Activated CD8-positive, alpha-beta T cell treated with anti-CD3 and anti-CD28 coated beads for 36 hours (primary cell): ENCODE data around the gene IL17RA. TPM values are rescaled to one million over a fixed set of nuclear protein-coding genes. Genes with fewer than 3 reads are reported as not detected.

ENCODE experiments used
- ATAC-seq: fragments of 200-7000 bp; cut with Tn5 transposase; one replicate; pipeline ENCODE4 v1.10.0; 2021; ENCODE audit warnings: mild to moderate bottlenecking, moderate library complexity
- CTCF ChIA-PET: fragments of 350-600 bp; sonication (Branson Sonifier 250); formaldehyde crosslinking; loops from one replicate; lab custom pipeline; 2021; ENCODE audit warnings: antibody characterized with exemption; lab: Charles Lee
- POLR2A ChIA-PET: fragments of 350-600 bp; sonication (Branson Sonifier 250); formaldehyde crosslinking; loops from one replicate; lab custom pipeline; 2021; ENCODE audit warnings: antibody characterized with exemption; lab: Charles Lee
- DNase-seq: peaks from one replicate; pipeline ENCODE4 v3.0.0-alpha.2; 2020
- H3K27ac Mint-ChIP-seq: one replicate; pipeline ENCODE4 v1.8.0; 2021; ENCODE audit warnings: mild to moderate bottlenecking, mixed read lengths
- H3K27me3 Mint-ChIP-seq: one replicate; pipeline ENCODE4 v1.8.0; 2021; ENCODE audit warnings: mixed read lengths
- H3K36me3 Mint-ChIP-seq: one replicate; pipeline ENCODE4 v1.8.0; 2021; ENCODE audit warnings: low read depth, mixed read lengths
- H3K4me1 Mint-ChIP-seq: one replicate; pipeline ENCODE4 v1.8.0; 2021; ENCODE audit warnings: low read depth, mixed read lengths
- H3K4me3 Mint-ChIP-seq: one replicate; pipeline ENCODE4 v1.8.0; 2021; ENCODE audit warnings: mild to moderate bottlenecking, moderate library complexity, mixed read lengths
- H3K9me3 Mint-ChIP-seq: one replicate; pipeline ENCODE4 v1.8.0; 2021; ENCODE audit warnings: mixed read lengths
- intact Hi-C: fragments of 100-400 bp; cut with micrococcal nuclease; formaldehyde crosslinking; loops from one replicate; pipeline ENCODE4 v1.10.0; 2022
- total RNA-seq, 2 experiments: library from RNA; stranded (reverse); gene quantifications; one replicate each; pipeline ENCODE4 v1.2.3, GENCODE V29; 2021
- TF ChIP-seq, protein P1 (sequence below): fragments of 200-600 bp; IDR thresholded peaks from one replicate; pipeline ENCODE4 v1.8.0; 2022; ENCODE audit warnings: antibody characterized with exemption, mild to moderate bottlenecking

IL17RA gene
- total RNA-seq, 2 experiments from 2014 or later, result 14.0 to 14.2 TPM

DNA sequence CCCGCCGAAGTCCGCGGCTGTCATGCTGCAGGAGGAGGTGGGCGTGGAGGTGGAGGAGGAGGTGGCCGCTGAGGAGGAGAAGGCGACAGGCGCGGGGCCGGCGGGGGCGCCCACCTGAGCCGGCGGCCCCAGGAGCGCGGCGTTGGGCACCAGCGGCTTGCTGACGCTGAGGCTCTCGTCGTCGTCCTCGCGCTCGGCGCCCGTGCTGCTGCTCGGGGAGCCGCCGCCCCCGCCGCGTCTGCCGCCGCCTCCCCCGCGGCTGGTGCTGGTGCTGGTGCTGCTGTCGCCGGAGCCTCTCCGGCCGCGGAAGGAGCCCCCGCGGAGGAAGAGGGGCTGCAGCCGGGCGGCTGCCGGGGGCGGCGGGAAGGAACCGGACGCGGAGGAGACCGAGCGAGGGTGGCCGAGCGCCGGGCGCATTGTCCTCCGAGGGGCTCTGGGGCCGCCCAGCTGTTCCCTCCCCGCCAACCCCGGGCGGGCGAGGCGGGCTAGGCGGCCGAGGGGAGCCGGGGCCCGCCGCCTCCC, 36.0 kb downstream of the IL17RA start:
- H3K36me3 Mint-ChIP-seq, result no peaks in the 10 kb centered on the region
- H3K27ac Mint-ChIP-seq, result no peak overlapping the region
- ChIA-PET CTCF (interaction anchor here (1.8 kb wide), 1 partner anchor 51 kb away, joined by 5 read pairs; no protein-coding TSS in a partner anchor), POLR2A (no interaction called here)
- TF ChIP-seq, protein P1, sequence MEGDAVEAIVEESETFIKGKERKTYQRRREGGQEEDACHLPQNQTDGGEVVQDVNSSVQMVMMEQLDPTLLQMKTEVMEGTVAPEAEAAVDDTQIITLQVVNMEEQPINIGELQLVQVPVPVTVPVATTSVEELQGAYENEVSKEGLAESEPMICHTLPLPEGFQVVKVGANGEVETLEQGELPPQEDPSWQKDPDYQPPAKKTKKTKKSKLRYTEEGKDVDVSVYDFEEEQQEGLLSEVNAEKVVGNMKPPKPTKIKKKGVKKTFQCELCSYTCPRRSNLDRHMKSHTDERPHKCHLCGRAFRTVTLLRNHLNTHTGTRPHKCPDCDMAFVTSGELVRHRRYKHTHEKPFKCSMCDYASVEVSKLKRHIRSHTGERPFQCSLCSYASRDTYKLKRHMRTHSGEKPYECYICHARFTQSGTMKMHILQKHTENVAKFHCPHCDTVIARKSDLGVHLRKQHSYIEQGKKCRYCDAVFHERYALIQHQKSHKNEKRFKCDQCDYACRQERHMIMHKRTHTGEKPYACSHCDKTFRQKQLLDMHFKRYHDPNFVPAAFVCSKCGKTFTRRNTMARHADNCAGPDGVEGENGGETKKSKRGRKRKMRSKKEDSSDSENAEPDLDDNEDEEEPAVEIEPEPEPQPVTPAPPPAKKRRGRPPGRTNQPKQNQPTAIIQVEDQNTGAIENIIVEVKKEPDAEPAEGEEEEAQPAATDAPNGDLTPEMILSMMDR, result no peak
- peak; percentile 36 for DNase-seq
- no peak overlapping the region for H3K4me3 Mint-ChIP-seq
- H3K9me3 Mint-ChIP-seq, result no peaks in the 10 kb centered on the region
- intact Hi-C loops, result no loop called here
- peaks cover 18% of the 10 kb centered on the region for H3K27me3 Mint-ChIP-seq
- H3K4me1 Mint-ChIP-seq, result peaks cover 37% of the 10 kb centered on the region
- ATAC-seq, result peak; percentile 28

DNA sequence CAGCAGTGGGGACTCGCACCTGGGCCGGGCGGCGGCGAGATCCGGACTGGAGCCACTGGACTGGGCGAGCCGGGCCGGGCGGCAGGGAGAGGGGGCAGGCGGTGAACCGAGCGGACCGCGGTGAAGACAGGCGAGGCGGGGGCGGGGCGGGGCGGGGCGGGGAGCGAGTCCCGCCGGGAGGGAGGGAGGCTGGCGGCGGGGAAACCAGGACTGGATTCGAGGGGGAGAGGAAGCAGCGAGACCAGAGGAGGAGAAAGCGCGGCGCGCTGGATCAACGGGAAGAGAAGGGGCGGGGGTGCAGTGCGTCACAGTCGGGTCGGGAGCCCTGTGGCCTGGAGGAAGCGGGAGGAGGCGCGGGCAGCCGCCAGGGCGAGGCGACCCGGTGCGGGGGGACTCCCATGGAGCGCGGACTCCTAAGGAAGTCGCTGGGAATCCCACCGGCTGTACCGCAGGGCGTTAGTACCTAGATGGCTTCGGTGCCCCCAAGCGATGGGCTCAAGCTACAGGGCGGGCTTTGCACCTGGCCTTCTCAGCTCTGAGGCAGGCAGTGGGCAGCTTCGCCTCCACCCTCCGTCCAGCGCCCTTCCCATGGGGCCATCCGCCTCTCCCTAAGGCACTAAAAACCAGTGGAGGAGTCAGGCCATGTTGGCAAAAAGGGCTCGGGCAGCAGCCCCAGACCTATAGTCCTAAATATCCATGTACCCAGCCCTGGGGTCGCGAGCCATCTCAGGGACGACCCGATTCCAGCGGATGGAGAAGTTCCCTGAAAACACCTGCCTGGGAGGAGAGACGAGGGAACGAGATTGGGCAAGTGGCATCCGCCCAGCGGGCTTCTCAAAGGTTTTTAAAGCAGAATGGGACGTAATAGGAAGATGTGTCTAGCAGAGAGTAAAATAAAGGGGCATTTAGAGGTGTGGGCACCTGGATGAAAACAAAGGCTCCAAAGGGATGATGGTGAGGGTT, 36.7 kb downstream of the IL17RA start, which contains the start of gene TMEM121B:
Gene TMEM121B (minus strand): TSS at position 128 of the 963 bp plus-strand sequence. CDS start 233 bp downstream, outside the sequence.
- peak; percentile 53 for DNase-seq
- Mint-ChIP-seq H3K27ac (no peak within 1 kb of the TSS), H3K4me1 (peaks cover 30% of the 10 kb centered on the region), H3K9me3 (no peaks in the 10 kb centered on the region), H3K4me3 (peak within 1 kb of the TSS; percentile 67), H3K36me3 (no peaks in the 10 kb centered on the region), H3K27me3 (peaks cover 18% of the 10 kb centered on the region)
- POLR2A ChIA-PET, result interaction anchor here (1.2 kb wide), 1 partner anchor 15 kb away, joined by 4 read pairs; no protein-coding TSS in a partner anchor
- TF ChIP-seq, protein P1, result no peak
- intact Hi-C loops, result no loop called here
- CTCF ChIA-PET, result interaction anchor here (1.3 kb wide), 1 partner anchor 51 kb away, joined by 4 read pairs; no protein-coding TSS in a partner anchor
- ATAC-seq, result peak; percentile 30

DNA sequence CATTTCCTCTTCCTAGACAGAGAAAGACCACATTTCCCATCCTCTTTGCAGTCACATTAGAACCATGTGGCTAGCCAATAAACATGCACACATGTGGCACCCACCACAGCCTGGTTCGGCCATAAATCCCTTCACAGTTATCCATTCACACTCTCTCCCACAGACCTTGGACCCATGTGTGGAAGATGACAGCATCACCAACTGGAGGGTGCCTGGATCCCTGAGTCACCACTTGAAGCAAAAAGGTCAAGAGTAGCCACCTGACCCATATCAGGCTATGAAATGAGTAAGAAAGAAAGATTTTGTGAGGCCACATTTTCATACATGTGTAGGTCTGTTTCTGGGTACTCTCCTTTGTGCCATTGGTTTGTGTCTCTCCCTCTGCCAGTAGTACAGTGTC, 45.4 kb downstream of the IL17RA start:
- Mint-ChIP-seq H3K9me3 (no peaks in the 10 kb centered on the region), H3K27me3 (no peaks in the 10 kb centered on the region), H3K4me1 (peaks cover 4% of the 10 kb centered on the region), H3K4me3 (no peak overlapping the region), H3K36me3 (peaks cover 4% of the 10 kb centered on the region), H3K27ac (no peak overlapping the region)
- ChIA-PET POLR2A (no interaction called here), CTCF (no interaction called here)
- TF ChIP-seq, protein P1, result no peak
- ATAC-seq, result peak; percentile 61
- DNase-seq, result no peak
- intact Hi-C loops, result no loop called here

DNA sequence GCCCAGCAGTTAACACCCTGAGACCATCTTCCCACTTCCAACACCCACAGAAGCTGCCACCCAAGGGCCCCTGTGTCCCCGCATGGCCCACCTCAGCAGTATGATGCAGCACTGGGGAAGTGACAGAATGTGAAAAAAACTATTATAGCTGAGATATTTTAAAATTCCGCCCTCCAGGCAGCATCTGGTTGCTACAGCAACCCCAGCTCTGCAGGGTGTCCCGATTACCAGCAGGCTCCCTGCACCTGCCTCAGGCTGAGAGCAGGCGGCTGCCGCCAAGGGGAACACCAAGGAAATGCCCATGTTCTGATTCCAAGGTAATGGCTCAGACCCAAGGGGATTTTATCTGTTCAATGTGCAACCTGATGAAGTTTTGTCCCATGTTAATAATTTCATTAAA, 46.9 kb downstream of the IL17RA start:
- no peak overlapping the region for H3K27ac Mint-ChIP-seq

More for the DNA sequence above, 46.9 kb downstream of the IL17RA start:
- TF ChIP-seq, protein P1, result no peak
- Mint-ChIP-seq H3K27me3 (no peaks in the 10 kb centered on the region), H3K9me3 (no peaks in the 10 kb centered on the region), H3K4me1 (peaks cover 4% of the 10 kb centered on the region), H3K36me3 (peaks cover 6% of the 10 kb centered on the region), H3K4me3 (no peak overlapping the region)
- no peak for DNase-seq
- ATAC-seq, result no peak
- POLR2A ChIA-PET, result interaction anchor here (0.9 to 1.1 kb wide), 2 partner anchors 14 to 15 kb away, joined by 3 read pairs; no protein-coding TSS in a partner anchor
- intact Hi-C loops, result no loop called here
- CTCF ChIA-PET, result interaction anchor here (0.8 kb wide), 1 partner anchor 40 kb away, joined by 4 read pairs; no protein-coding TSS in a partner anchor
